GM10847 (cell line): ENCODE measurements around the gene ZDHHC14.

ENCODE experiments used
- POLR2A ChIP-seq: IDR thresholded peaks from 2 replicates; pipeline ENCODE4 v1.6.1; 2011; ENCODE audit not compliant: insufficient read length; ENCODE audit errors: extremely low read depth

ZDHHC14 gene

GRCh38 chr6:157376241-157376640 is 4.7 kb upstream of the ZDHHC14 start:
- no peak for TF ChIP-seq POLR2A

- no peak for TF ChIP-seq POLR2A
These were observed 4.2 kb upstream of the ZDHHC14 start for GRCh38 chr6:157376706-157377230.

GRCh38 chr6:157379656-157380457 is 1.1 kb upstream of the ZDHHC14 start:
- no peak for TF ChIP-seq POLR2A

- TF ChIP-seq POLR2A: no peak
These were observed 572 bp upstream of the ZDHHC14 start for GRCh38 chr6:157380458-157380778.

GRCh38 chr6:157381631-157382621 is 936 bp downstream of the ZDHHC14 start:
- TF ChIP-seq POLR2A: no peak

GRCh38 chr6:157382821-157383220 is 1.8 kb downstream of the ZDHHC14 start:
- TF ChIP-seq POLR2A: no peak

- TF ChIP-seq POLR2A: no peak
These were observed 2.5 kb downstream of the ZDHHC14 start for GRCh38 chr6:157383471-157383870.

- no peak for TF ChIP-seq POLR2A
These were observed 4.5 kb downstream of the ZDHHC14 start for GRCh38 chr6:157385482-157385881.

GRCh38 chr6:157386023-157386422 is 5.0 kb downstream of the ZDHHC14 start:
- no peak for TF ChIP-seq POLR2A

- TF ChIP-seq POLR2A: no peak
These were observed 5.5 kb downstream of the ZDHHC14 start for GRCh38 chr6:157386454-157386853.

GRCh38 chr6:157388924-157389323 is 7.9 kb downstream of the ZDHHC14 start:
- no peak for TF ChIP-seq POLR2A

- TF ChIP-seq POLR2A: no peak
These were observed 9.5 kb downstream of the ZDHHC14 start for GRCh38 chr6:157390273-157391060.

GRCh38 chr6:157392927-157393668 is 12.1 kb downstream of the ZDHHC14 start:
- no peak for TF ChIP-seq POLR2A

- no peak for TF ChIP-seq POLR2A
These were observed 12.8 kb downstream of the ZDHHC14 start for GRCh38 chr6:157393669-157394327.
